SHP77 (cell line): ENCODE results near the gene SNRK.

Experiments used
- DNase-seq, 2 experiments: peaks; one replicate each; lab custom pipeline; 2025; lab: John Stamatoyannopoulos, UW

SNRK gene

GRCh38 chr3:43372007-43372740, 85.8 kb downstream of the SNRK start:
- DNase-seq, result no peak

- DNase-seq, result no peak
These were observed 86.6 kb downstream of the SNRK start for GRCh38 chr3:43372809-43373559.

GRCh38 chr3:43373560-43373928, 87.2 kb downstream of the SNRK start:
- no peak for DNase-seq

GRCh38 chr3:43378066-43378935, 92.0 kb downstream of the SNRK start:
- no peak for DNase-seq

- no peak for DNase-seq
These were observed 93.0 kb downstream of the SNRK start for GRCh38 chr3:43379343-43379742.

- DNase-seq, result no peak
These were observed 101.8 kb downstream of the SNRK start for GRCh38 chr3:43388175-43388574.

GRCh38 chr3:43388915-43389314, 102.6 kb downstream of the SNRK start:
- DNase-seq, result no peak

GRCh38 chr3:43389388-43390254, 103.3 kb downstream of the SNRK start:
- DNase-seq, result no peak

- DNase-seq, result no peak
These were observed 103.9 kb downstream of the SNRK start for GRCh38 chr3:43390255-43390588.

GRCh38 chr3:43391621-43392020, 105.3 kb downstream of the SNRK start:
- no peak for DNase-seq

GRCh38 chr3:43394041-43394554, 107.8 kb downstream of the SNRK start:
- DNase-seq, result no peak

GRCh38 chr3:43399034-43399433, 112.7 kb downstream of the SNRK start:
- no peak for DNase-seq

- no peak for DNase-seq
These were observed 113.8 kb downstream of the SNRK start for GRCh38 chr3:43400167-43400566.
